A549 treated with AZD9567 at 1 μM for 4 hours (cell line): ENCODE measurements around the gene CAPN7. TPM values are rescaled to one million over a fixed set of nuclear protein-coding genes. Genes with fewer than 3 reads are reported as not detected.

Experiments used
- total RNA-seq: library from RNA; stranded (reverse); fragments of 200-300 nt; extraction: Qiagen RNA extraction; gene quantifications from 5 replicates; pipeline ENCODE4 v1.2.3, GENCODE V29; 2022; ENCODE audit not compliant: insufficient read depth

The CAPN7 gene
- 22.2 to 39.6 TPM (median 25.9 TPM) in 5 replicates for total RNA-seq

GRCh38 chr3:15205934-15206661, at the start of gene CAPN7:
Gene CAPN7 (plus strand): TSS chr3:15206246. CDS start chr3:15206496, 250 bp downstream.

Other genes with a start within 250 kb of the CAPN7 start
- 56.1 to 65.3 TPM (median 60.8 TPM) in 5 replicates for gene MRPS25, start 140.9 kb upstream of the CAPN7 start, total RNA-seq
- 8.6 to 10.7 TPM (median 9.8 TPM) in 5 replicates for gene RBSN, start 107.1 kb upstream of the CAPN7 start, total RNA-seq
- gene SH3BP5, start 126.3 kb downstream of the CAPN7 start, total RNA-seq, result 17.7 to 18.8 TPM (median 17.8 TPM) in 5 replicates
- 23.1 to 28.3 TPM (median 27.2 TPM) in 5 replicates for gene METTL6, start 221.3 kb downstream of the CAPN7 start, total RNA-seq
- 14.4 to 18.3 TPM (median 15.9 TPM) in 5 replicates for gene EAF1, start 221.4 kb downstream of the CAPN7 start, total RNA-seq